Activated T-cell treated with anti-CD3 and anti-CD28 coated beads for 4 hours (primary cell): ENCODE results near the gene UBE2U.
A peak's percentile ranks its signal among the peaks of the same experiment; 100 is the strongest.
"Not testable (repeated sequence)": the region's sequence is repeated elsewhere in the genome, so short reads cannot be mapped to it uniquely, and the experiment has no call there.

ENCODE experiments used
- DNase-seq: peaks from one replicate; pipeline ENCODE4 v3.0.0-alpha.2; 2020

Gene UBE2U

GRCh38 chr1:64241069-64241468 lies 37.6 kb downstream of the UBE2U start:
- DNase-seq, result no peak

- DNase-seq, result no peak
Observed at GRCh38 chr1:64242895-64243756, 39.7 kb downstream of the UBE2U start.

GRCh38 chr1:64243757-64244080 lies 40.3 kb downstream of the UBE2U start:
- no peak for DNase-seq

- DNase-seq, result no peak
Observed at GRCh38 chr1:64245495-64245894, 42.1 kb downstream of the UBE2U start.

GRCh38 chr1:64246294-64246917 lies 43.0 kb downstream of the UBE2U start:
- no peak for DNase-seq

GRCh38 chr1:64248065-64248464 lies 44.6 kb downstream of the UBE2U start:
- DNase-seq, result no peak

- DNase-seq, result not testable (repeated sequence)
Observed at GRCh38 chr1:64250472-64250871, 47.0 kb downstream of the UBE2U start.

GRCh38 chr1:64251971-64252370 lies 48.5 kb downstream of the UBE2U start:
- no peak for DNase-seq

- DNase-seq, result not testable (repeated sequence)
Observed at GRCh38 chr1:64257233-64257632, 53.8 kb downstream of the UBE2U start.

GRCh38 chr1:64258444-64258843 lies 55.0 kb downstream of the UBE2U start:
- DNase-seq, result not testable (repeated sequence)

GRCh38 chr1:64263335-64263734 lies 59.9 kb downstream of the UBE2U start:
- DNase-seq, result no peak

- no peak for DNase-seq
Observed at GRCh38 chr1:64263856-64264255, 60.4 kb downstream of the UBE2U start.

- DNase-seq, result no peak
Observed at GRCh38 chr1:64265141-64265540, 61.7 kb downstream of the UBE2U start.

GRCh38 chr1:64266991-64267390 lies 63.6 kb downstream of the UBE2U start:
- no peak for DNase-seq

GRCh38 chr1:64268653-64269557 lies 65.5 kb downstream of the UBE2U start:
- peak; percentile 61 for DNase-seq

- DNase-seq, result no peak
Observed at GRCh38 chr1:64269558-64269884, 66.1 kb downstream of the UBE2U start.

GRCh38 chr1:64280001-64280400 lies 76.6 kb downstream of the UBE2U start:
- no peak for DNase-seq

- no peak for DNase-seq
Observed at GRCh38 chr1:64282351-64282750, 78.9 kb downstream of the UBE2U start.

GRCh38 chr1:64287071-64287470 lies 83.6 kb downstream of the UBE2U start:
- DNase-seq, result no peak

- no peak for DNase-seq
Observed at GRCh38 chr1:64290420-64290819, 87.0 kb downstream of the UBE2U start.

GRCh38 chr1:64291931-64292330 lies 88.5 kb downstream of the UBE2U start:
- DNase-seq, result no peak

- DNase-seq, result no peak
Observed at GRCh38 chr1:64292399-64292798, 89.0 kb downstream of the UBE2U start.

- DNase-seq, result no peak
Observed at GRCh38 chr1:64293820-64294219, 90.4 kb downstream of the UBE2U start.

- DNase-seq, result no peak
Observed at GRCh38 chr1:64295136-64295535, 91.7 kb downstream of the UBE2U start.
